Stimulated activated CD4-positive, alpha-beta T cell treated with anti-CD3 and anti-CD28 coated beads, Interleukin-15, amount 100 ng/mL, for 24 hours (primary cell): ENCODE data around the gene NEK5.

Experiments used
- DNase-seq: peaks from one replicate; pipeline ENCODE4 v3.0.0-alpha.2; 2020

The NEK5 gene

GRCh38 chr13:52006523-52007245, 122.2 kb downstream of the NEK5 start:
- no peak for DNase-seq

- no peak for DNase-seq
These were observed 122.9 kb downstream of the NEK5 start for GRCh38 chr13:52005841-52006522.

GRCh38 chr13:52004511-52005170, 124.2 kb downstream of the NEK5 start:
- no peak for DNase-seq

- no peak for DNase-seq
These were observed 125.3 kb downstream of the NEK5 start for GRCh38 chr13:52003541-52003940.

GRCh38 chr13:52002361-52002760, 126.5 kb downstream of the NEK5 start:
- no peak for DNase-seq

- no peak for DNase-seq
These were observed 127.6 kb downstream of the NEK5 start for GRCh38 chr13:52001120-52001731.

- no peak for DNase-seq
These were observed 129.0 kb downstream of the NEK5 start for GRCh38 chr13:51999921-52000320.

GRCh38 chr13:51999510-51999911, 129.4 kb downstream of the NEK5 start:
- no peak for DNase-seq

- DNase-seq = no peak
These were observed 130.0 kb downstream of the NEK5 start for GRCh38 chr13:51998723-51999509.

- DNase-seq = no peak
These were observed 131.1 kb downstream of the NEK5 start for GRCh38 chr13:51997641-51998330.

GRCh38 chr13:51997186-51997585, 131.7 kb downstream of the NEK5 start:
- DNase-seq = no peak

GRCh38 chr13:51996641-51997040, 132.2 kb downstream of the NEK5 start:
- no peak for DNase-seq

GRCh38 chr13:51995677-51996551, 133.0 kb downstream of the NEK5 start:
- DNase-seq = no peak

- DNase-seq = no peak
These were observed 135.2 kb downstream of the NEK5 start for GRCh38 chr13:51993713-51994112.

- no peak for DNase-seq
These were observed 139.8 kb downstream of the NEK5 start for GRCh38 chr13:51988988-51989618.
